NCI-H345 treated with DMSO at 0.1 percent for 48 hours (cell line): ENCODE data around the gene ATG16L2.
"Not testable (repeated sequence)": the region's sequence is repeated elsewhere in the genome, so short reads cannot be mapped to it uniquely, and the experiment has no call there.

Source experiments
- DNase-seq: peaks from one replicate; lab custom pipeline; 2025; ENCODE audit not compliant: unreplicated experiment; lab: John Stamatoyannopoulos, UW

Gene ATG16L2

DNA sequence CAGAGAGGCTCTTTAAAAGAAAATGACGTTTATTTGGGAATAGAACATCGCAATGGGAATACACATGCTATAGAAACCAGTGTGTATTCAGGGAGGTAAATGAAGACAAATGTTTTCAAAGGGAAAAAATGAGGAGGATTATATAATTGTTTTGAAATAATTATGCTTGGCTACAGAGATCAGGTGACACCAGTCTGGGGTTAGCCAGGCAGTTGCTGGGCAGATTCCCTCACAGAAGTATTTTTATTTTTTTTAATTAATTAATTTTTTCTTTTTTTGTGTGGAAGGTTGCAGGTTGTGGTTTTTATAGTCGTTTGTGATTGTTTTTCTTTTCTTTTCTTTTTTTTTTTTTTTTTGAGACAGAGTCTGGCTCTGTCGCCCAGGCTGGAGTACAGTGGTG is 14.8 kb upstream of the ATG16L2 start:
- DNase-seq = no peak

- DNase-seq = no peak
Observed at GRCh38 chr11:72802822-72803221, 11.4 kb upstream of the ATG16L2 start.

- no peak for DNase-seq
Observed at GRCh38 chr11:72805216-72805615, 9.0 kb upstream of the ATG16L2 start.

DNA sequence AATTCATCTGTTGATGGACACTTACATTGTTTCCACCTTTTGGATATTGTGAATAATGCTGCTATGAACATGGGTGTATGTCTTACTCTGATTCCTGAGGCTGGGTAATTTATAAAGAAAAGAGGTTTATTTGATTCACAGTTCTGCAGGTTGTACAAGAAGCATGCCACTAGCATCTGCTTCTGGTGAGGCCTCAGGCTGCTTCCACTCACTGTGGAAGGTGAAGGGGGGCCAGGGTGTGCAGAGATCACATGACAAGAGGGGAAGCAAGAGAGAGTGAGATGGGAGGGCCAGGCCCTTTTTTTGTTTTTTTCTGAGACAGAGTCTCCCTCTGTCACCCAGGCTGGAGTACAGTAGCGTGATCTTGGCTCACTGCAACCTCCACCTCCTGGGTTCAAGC is 7.8 kb upstream of the ATG16L2 start:
- DNase-seq = not testable (repeated sequence)

DNA sequence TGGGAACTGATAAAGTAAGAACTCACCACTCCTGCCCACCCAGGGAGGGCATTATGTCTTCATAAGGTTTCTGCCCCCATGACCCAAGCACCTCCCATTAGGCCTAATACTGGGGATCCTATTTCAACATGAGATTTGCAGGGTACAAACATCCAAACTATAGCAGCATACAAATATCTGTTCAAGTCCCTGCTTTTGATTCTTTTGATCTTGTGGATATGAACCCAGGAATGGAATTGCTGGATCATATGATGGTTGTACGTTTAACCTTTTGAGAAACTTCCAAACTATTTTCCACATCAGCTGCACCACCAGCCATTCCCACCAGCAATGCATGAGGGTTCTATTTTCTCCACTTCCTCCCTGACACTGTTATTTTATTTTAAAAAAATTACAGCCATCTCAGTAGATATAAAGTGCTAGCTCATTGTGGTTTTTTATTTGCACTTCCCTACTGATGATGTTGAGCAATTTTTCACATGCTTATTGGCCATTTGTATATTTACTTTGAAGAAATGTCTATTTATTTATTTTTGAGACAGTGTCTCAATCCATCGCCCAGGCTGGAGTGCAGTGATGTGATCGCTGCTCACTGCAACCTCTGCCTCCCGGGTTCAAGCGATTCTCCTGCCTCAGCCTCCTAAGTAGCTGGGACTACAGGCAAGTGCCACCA is 7.1 kb upstream of the ATG16L2 start:
- no peak for DNase-seq

- no peak for DNase-seq
Observed at GRCh38 chr11:72807792-72808191, 6.4 kb upstream of the ATG16L2 start.

DNA sequence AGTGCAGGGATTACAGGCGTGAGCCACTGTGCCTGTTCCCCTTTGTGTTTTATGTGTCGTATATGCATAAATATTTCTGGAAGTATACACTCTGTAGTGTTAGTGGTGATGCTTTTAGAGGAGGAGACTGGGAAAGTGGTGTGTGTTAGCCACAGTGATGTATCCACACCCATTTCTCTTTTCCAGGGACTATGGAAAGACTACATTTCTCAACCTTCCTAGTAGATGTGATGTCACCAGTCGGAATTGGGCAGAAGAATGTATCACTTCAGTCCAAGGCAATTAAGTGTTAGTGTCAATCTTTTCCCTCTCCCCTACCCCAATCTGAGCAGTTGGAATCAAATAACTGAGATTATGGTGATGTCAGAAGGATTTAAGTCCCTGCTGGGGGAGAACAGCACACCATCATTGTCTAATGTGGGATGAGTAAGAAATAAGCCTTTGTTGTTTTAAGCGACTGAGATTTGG is 5.8 kb upstream of the ATG16L2 start:
- DNase-seq = no peak

DNA sequence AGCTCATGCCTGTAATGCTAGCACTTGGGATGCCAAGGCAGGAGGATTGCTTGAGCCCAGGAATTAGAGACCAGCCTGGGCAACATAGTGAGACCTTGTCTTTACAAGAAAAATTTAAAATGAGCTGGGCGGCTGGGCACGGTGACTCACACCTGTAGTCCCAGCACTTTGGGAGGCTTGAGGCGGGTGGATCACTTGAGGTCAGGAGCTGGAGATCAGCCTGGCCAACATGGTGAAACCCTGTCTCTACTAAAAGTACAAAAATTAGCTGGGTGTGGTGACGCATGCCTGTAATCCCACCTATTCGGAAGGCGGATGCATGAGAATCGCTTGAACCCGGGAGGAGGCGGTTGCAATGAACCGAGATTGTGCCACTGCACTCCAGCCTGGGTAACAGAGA is 2.5 kb upstream of the ATG16L2 start:
- not testable (repeated sequence) for DNase-seq

DNA sequence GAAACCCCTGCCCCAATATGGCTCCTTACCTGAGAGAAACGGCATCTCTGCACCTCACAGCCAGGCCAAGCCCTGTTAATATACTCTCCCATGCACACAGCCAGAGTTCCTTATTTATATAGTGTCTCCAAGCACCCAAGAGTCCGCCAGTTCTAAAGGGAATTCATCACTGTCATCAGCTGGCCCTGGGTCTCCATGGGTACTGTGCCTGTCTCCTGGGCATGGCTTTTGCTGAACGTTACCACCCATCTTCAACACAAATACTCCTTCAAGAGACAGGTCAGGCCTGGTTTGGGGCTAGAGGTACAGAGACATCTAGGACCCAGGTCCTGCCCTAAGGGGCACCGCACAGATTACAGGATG is 1.6 kb upstream of the ATG16L2 start:
- DNase-seq = peak; percentile 17

GRCh38 chr11:72812967-72813739 is 1.1 kb upstream of the ATG16L2 start:
- peak; percentile 48 for DNase-seq

DNA sequence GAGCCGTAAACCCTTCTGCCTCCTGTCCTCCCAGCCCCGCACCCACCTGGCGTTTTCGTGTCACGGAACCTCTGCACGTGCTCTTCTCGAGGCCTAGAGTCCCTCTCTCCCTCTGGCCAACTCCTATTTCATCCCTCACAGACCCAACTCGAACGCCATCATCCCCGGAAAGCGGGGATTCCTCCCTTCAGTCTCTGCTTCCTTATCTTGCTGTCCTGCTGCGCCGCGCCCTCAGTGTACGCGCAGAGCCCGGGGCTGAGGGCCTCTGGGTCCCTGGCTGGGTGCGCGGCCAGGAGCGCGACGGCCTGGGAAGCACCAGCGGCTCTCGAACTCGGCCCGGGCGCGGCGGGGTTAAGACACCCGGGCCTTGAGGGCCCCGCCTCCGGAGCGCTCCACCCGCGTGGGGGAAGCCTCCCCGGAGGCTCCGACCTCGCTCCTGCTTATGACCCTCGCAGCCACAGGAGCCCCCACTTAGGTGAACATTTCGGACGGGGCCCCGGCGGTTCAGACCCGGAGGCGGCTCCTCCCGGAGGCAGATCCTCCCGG is 398 bp upstream of the ATG16L2 start:
- DNase-seq = peak; percentile 57

DNA sequence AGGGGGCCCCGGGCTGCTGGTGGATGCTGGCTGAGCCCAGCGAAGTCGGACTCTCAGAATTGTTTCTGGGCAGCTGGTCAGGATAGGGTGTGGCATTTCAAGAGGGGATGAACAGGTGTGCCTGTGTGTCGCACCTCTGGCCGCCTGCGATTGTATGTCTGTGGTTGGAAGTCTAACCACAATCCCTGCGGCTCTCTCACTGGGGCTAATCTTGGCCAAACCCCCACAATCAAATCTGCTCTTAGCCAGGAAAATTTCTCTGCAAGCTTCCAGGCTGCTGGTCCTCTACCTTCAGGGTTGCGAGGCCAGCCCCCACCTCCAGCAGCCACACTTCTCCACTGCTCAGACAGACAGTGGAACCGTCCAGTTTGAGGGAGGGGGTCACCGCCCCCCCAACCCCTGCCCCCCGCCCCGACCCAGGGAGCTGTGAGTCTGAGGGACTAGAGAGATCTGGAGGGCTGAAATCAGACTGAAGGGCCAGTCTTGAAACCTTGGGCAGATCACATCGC is 953 bp downstream of the ATG16L2 start:
- no peak for DNase-seq

DNA sequence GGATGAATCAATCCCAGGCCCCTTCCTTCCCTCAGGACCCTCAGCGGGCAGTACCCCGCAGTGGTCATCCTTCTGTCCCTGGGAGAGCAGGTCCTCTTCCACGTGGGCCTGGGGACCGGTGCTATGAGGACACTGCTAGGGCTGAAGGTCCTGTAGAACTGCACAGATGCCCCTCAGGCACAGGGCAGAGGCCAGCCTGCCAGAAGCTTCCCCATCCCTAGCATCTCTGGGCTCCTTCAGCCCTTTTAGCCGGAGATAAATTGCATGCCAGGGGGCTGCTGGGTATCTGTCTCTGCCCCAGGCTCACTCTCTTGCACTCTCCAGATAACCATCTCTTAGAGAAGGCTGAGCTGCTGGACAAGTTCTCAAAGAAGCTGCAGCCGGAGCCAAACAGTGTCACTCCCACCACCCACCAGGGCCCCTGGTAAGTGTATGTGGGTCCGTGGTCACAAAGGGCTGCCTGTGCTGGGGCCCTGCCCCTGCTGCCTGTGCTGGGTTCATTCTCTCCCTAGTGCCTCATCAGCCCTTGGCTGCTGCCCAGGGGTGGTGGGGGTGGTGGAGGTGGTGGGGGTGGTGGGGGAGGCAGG is 2.3 kb downstream of the ATG16L2 start:
- DNase-seq = no peak

- DNase-seq = no peak
Observed at GRCh38 chr11:72817966-72818365, 3.8 kb downstream of the ATG16L2 start.

GRCh38 chr11:72818971-72819370 is 4.8 kb downstream of the ATG16L2 start:
- DNase-seq = no peak

DNA sequence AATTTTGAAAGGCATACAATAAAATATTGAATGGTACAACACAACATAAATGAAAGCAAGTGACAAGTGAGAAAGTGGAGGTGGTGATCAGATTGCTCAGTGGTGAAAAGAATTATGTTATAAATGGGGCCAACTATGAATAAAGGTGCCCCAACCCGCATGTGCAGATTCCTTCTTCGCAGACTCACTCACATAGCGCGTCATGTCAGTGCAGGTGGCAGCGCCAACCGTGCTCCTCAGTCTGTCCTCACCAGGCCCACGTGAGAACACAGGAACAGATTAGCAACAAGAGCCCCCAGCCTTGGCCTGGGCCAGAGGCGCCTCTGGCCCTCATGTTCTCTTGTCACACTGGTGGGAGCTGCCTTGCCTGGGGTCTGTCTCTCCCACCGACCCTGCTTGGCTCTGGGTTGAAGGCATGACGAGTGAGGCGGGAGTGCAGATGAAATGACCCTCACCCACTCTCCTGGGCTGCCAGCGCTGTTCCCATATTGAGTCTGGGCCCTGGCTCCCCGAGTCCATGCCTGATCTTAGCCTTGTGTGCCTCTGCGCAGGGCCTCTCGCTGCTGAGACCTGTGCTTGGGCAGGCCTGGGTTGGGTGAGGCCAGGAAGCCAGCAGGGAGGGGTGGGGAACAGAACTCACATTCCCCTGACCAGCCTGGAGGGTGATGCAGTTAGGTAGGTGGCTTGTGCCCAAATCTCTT is 6.4 kb downstream of the ATG16L2 start:
- no peak for DNase-seq

DNA sequence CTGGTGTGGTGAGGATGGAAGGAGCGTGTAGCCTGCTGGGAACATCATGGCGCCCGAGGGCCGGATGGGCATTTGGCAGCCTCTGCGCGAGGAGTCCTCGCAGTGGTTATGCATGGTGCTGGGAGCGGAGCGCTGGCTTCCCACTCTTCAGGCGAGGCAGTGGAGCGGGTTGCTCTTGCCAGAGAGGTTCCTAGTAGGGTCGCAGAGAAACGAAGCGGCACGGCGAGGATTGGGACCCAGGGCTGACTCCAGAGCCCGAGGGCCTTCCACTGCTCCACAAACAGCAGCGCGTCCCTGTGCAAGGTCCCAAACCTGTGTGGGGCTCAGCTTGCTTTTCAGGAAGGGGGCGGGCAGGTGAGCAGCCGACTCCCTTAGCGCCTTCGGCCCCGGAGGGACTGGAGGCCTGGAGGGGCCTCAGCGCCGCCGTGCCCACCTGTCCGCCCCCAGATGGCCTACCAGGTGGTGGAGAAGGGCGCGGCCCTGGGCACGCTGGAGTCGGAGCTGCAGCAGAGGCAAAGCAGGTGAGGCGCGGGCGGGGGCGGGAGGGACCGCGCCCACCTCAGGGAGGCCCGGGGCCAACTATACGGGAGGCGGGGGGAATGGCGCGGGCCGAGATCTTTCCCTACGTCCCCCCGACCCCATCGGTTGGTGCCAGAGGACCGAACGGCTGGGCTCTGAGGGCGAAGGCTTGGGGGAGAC is 7.2 kb downstream of the ATG16L2 start:
- no peak for DNase-seq

- peak; percentile 95 for DNase-seq
Observed at GRCh38 chr11:72821920-72822799, 7.9 kb downstream of the ATG16L2 start.

DNA sequence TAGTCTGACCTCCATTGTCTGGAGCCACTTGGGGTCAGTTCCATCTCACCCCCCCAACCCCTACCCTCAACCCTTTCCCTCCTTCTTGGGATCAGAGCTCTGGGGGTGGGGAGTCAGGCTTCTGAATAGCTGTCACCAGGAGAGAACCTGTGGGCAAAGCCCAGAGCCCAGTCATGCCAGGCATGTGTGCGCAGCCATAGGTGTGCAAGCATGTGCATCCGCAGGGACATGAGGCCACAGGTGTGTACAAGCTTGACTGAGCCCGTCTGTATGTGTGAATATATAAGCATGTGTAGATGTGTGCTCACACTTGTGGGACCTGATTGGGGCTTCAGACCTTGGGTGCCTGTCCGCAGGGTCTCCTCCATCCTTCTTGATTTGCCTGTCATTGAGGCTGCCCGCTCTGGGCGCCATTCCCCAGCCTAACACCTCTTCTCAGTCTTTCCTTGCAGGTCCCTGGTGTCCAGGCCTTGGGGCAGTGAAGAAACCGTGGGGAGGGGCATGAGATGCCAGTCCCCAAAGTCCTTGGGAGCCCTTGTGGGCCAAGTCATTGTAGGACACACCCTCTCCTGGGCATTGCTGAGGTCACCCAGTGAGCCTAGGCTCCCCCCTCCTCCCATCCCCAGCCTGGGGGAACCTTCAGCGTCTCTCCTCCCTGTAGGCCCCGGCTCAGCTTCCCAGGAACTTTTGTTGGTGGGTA is 9.0 kb downstream of the ATG16L2 start:
- DNase-seq = no peak
